ENCODE measurements around the gene KIAA1755. TPM values are rescaled to one million over a fixed set of nuclear protein-coding genes. Genes with fewer than 3 reads are reported as not detected.

The KIAA1755 gene
- total RNA-seq, 1 experiment from 2014 or later: not detected

GRCh38 chr20:38242848-38243708 lies 17.5 kb downstream of the KIAA1755 start:
- TF ChIP-seq CTCF (conservative IDR thresholded peaks at IDR 0.05; ENCODE audit: low read depth, low read length) (peak; percentile 54), EZH2 (IDR thresholded peaks at IDR 0.05; ENCODE audit: borderline replicate concordance, low read depth, low read length, poor library complexity, severe bottlenecking) (no peak)
- no peaks in the 10 kb centered on the region for H3K36me3 ChIP-seq (ENCODE audit: insufficient read depth, low read length, poor library complexity, severe bottlenecking)
- ChIA-PET CTCF (no interaction called here), POLR2A (ENCODE audit: low non-redundant PET) (no interaction called here)
- no TSS peak for BruUV-seq (replicated peaks)
- H3K27ac ChIP-seq (ENCODE audit: low read depth, low read length, poor library complexity, severe bottlenecking): no peak overlapping the region
- no peaks in the 10 kb centered on the region for H3K4me1 ChIP-seq (ENCODE audit: insufficient read depth, low read length, poor library complexity, severe bottlenecking)
- peaks cover 19% of the 10 kb centered on the region for H3K9me3 ChIP-seq (ENCODE audit: low read depth, low read length, poor library complexity, severe bottlenecking)
- no peaks in the 10 kb centered on the region for H3K27me3 ChIP-seq (replicated peaks; ENCODE audit: insufficient read depth, low read depth, low read length, poor library complexity)
- intact Hi-C loops (cut with micrococcal nuclease; ENCODE audit: unreplicated experiment): no loop called here
- no peak overlapping the region for H3K4me3 ChIP-seq (ENCODE audit: low read depth, low read length, poor library complexity, severe bottlenecking)
- DNase-seq (ENCODE audit: low spot score): peak; percentile 40

GRCh38 chr20:38241201-38241600 lies 19.3 kb downstream of the KIAA1755 start:
- BruUV-seq (replicated peaks): no TSS peak
- Histone ChIP-seq H3K9me3 (ENCODE audit: low read depth, low read length, poor library complexity, severe bottlenecking) (peaks cover 19% of the 10 kb centered on the region), H3K27me3 (replicated peaks; ENCODE audit: insufficient read depth, low read depth, low read length, poor library complexity) (peaks cover 4% of the 10 kb centered on the region), H3K4me3 (ENCODE audit: low read depth, low read length, poor library complexity, severe bottlenecking) (no peak overlapping the region), H3K4me1 (ENCODE audit: insufficient read depth, low read length, poor library complexity, severe bottlenecking) (no peaks in the 10 kb centered on the region), H3K36me3 (ENCODE audit: insufficient read depth, low read length, poor library complexity, severe bottlenecking) (no peaks in the 10 kb centered on the region), H3K27ac (ENCODE audit: low read depth, low read length, poor library complexity, severe bottlenecking) (no peak overlapping the region)
- ChIA-PET POLR2A (ENCODE audit: low non-redundant PET) (no interaction called here), CTCF (no interaction called here)
- intact Hi-C loops (cut with micrococcal nuclease; ENCODE audit: unreplicated experiment): no loop called here
- no peak for TF ChIP-seq EZH2 (IDR thresholded peaks at IDR 0.05; ENCODE audit: borderline replicate concordance, low read depth, low read length, poor library complexity, severe bottlenecking)
- TF ChIP-seq CTCF (conservative IDR thresholded peaks at IDR 0.05; ENCODE audit: low read depth, low read length): no peak
- no peak for DNase-seq (ENCODE audit: low spot score)

- Histone ChIP-seq H3K4me1 (ENCODE audit: insufficient read depth, low read length, poor library complexity, severe bottlenecking) (no peaks in the 10 kb centered on the region), H3K27me3 (replicated peaks; ENCODE audit: insufficient read depth, low read depth, low read length, poor library complexity) (peaks cover 4% of the 10 kb centered on the region), H3K9me3 (ENCODE audit: low read depth, low read length, poor library complexity, severe bottlenecking) (peaks cover 19% of the 10 kb centered on the region), H3K4me3 (ENCODE audit: low read depth, low read length, poor library complexity, severe bottlenecking) (no peak overlapping the region), H3K27ac (ENCODE audit: low read depth, low read length, poor library complexity, severe bottlenecking) (no peak overlapping the region), H3K36me3 (ENCODE audit: insufficient read depth, low read length, poor library complexity, severe bottlenecking) (no peaks in the 10 kb centered on the region)
- TF ChIP-seq CTCF (conservative IDR thresholded peaks at IDR 0.05; ENCODE audit: low read depth, low read length) (no peak), EZH2 (IDR thresholded peaks at IDR 0.05; ENCODE audit: borderline replicate concordance, low read depth, low read length, poor library complexity, severe bottlenecking) (no peak)
- intact Hi-C loops (cut with micrococcal nuclease; ENCODE audit: unreplicated experiment): no loop called here
- no peak for DNase-seq (ENCODE audit: low spot score)
- no TSS peak for BruUV-seq (replicated peaks)
- ChIA-PET POLR2A (ENCODE audit: low non-redundant PET) (no interaction called here), CTCF (no interaction called here)
Observed at GRCh38 chr20:38239441-38239840, 21.1 kb downstream of the KIAA1755 start.
